ENCODE data around the gene KRT15.
"Not testable (repeated sequence)": the region's sequence is repeated elsewhere in the genome, so short reads cannot be mapped to it uniquely, and the experiment has no call there.

Gene KRT15

GRCh38 chr17:41544935-41545334, 26.2 kb upstream of the KRT15 start:
- DNase-seq = no peak

- DNase-seq = peak in 7 of 56 donors; percentile 1 to 20 (median 3)
These were observed 25.8 kb upstream of the KRT15 start for GRCh38 chr17:41544491-41544892.

- DNase-seq = not testable (repeated sequence)
These were observed 24.1 kb upstream of the KRT15 start for GRCh38 chr17:41542786-41543185.

- no peak for DNase-seq
These were observed 23.7 kb upstream of the KRT15 start for GRCh38 chr17:41542357-41542756.

- DNase-seq = no peak
These were observed 22.4 kb upstream of the KRT15 start for GRCh38 chr17:41540921-41541625.

GRCh38 chr17:41539979-41540701, 21.4 kb upstream of the KRT15 start:
- DNase-seq = no peak

GRCh38 chr17:41539071-41539492, 20.4 kb upstream of the KRT15 start:
- no peak for DNase-seq

GRCh38 chr17:41538565-41538991, 19.9 kb upstream of the KRT15 start:
- no peak for DNase-seq

- no peak for DNase-seq
These were observed 19.3 kb upstream of the KRT15 start for GRCh38 chr17:41537990-41538389.

- DNase-seq = no peak
These were observed 18.9 kb upstream of the KRT15 start for GRCh38 chr17:41537614-41537954.

- no peak for DNase-seq
These were observed 18.3 kb upstream of the KRT15 start for GRCh38 chr17:41536741-41537613.

GRCh38 chr17:41535764-41536481, 17.2 kb upstream of the KRT15 start:
- DNase-seq = no peak

- no peak for DNase-seq
These were observed 16.3 kb upstream of the KRT15 start for GRCh38 chr17:41534899-41535546.

GRCh38 chr17:41533613-41534012, 14.9 kb upstream of the KRT15 start:
- DNase-seq = no peak

GRCh38 chr17:41532947-41533570, 14.4 kb upstream of the KRT15 start:
- DNase-seq = no peak

- DNase-seq = no peak
These were observed 13.3 kb upstream of the KRT15 start for GRCh38 chr17:41531993-41532392.

GRCh38 chr17:41530062-41531048, 11.7 kb upstream of the KRT15 start:
- DNase-seq = no peak

GRCh38 chr17:41529491-41529915, 10.8 kb upstream of the KRT15 start:
- no peak for DNase-seq

- no peak for DNase-seq
These were observed 10.3 kb upstream of the KRT15 start for GRCh38 chr17:41528959-41529353.
